Measurements from ENCODE around the gene NOC4L. TPM values are rescaled to one million over a fixed set of nuclear protein-coding genes. Genes with fewer than 3 reads are reported as not detected.

Gene NOC4L
- polyA plus RNA-seq, 1 donor (not counting 4 experiments of a cell fraction or from before 2014, with no cell fraction given): 3.7 TPM

DNA sequence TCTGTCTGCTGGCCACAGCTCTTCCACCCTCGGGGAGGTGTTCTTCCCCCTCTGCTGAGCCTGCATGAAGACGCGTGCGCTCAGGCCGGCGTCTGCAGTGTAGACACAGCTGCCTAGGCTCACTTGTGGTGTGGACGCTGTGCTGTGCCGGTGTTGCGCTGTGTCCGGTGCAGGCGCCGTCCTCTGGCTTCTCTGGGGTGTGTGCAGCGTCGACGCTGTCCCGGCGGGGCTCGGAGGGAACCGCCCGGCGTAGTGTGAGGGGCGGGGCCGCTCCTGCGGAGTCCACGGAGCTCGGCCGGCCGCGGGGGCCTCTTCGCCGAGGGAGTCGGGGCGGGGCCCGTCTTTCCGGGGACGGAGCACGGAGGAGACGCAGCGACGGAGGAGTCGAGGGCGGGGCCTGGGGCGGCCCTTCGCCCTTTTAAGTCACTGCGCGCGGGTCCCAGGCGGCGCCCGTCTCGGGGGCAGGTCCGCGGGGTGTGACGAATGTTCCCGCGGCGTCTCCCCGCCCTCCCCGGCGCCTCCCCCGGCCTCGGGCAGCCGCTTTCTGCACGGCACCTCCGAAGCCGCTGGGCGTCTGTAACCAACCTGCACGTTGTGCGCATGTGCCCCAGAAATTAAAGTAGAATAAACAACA, 45.2 kb downstream of the NOC4L start:
- peak overlapping the region; percentile 79 for H3K4me2 ChIP-seq (ENCODE audit: control insufficient read depth, extremely low read depth, insufficient read depth, low read depth, low read length)
- H3K9me1 ChIP-seq (ENCODE audit: control insufficient read depth, extremely low read depth, insufficient read depth, low read length): no peaks in the 10 kb centered on the region
- H2AFZ ChIP-seq (ENCODE audit: control insufficient read depth, low read length): peak overlapping the region; percentile 93
- dilution Hi-C loops (cut with MboI; ENCODE audit: extremely low pct_ligation_motif_present, low sequenced_read_pairs): no loop called here
- DNase-seq (ENCODE audit: low read depth, low spot score) (peak; percentile 52), FAIRE-seq (no peak)
- H3K4me1 ChIP-seq (ENCODE audit: control insufficient read depth, extremely low read depth, insufficient read depth, low read length): peaks cover 3% of the 10 kb centered on the region
- no peak overlapping the region for H3K27ac ChIP-seq (ENCODE audit: control insufficient read depth, insufficient read depth, low read length)
- H4K20me1 ChIP-seq (ENCODE audit: control insufficient read depth, extremely low read depth, insufficient read depth, low read length): no peaks in the 10 kb centered on the region
- no peaks in the 10 kb centered on the region for H3K36me3 ChIP-seq (ENCODE audit: control insufficient read depth in 2 of 2, extremely low read depth in 1 of 2, insufficient read depth in 2 of 2, low read length in 2 of 2)
- H3K9ac ChIP-seq (ENCODE audit: control insufficient read depth, extremely low read depth, insufficient read depth, low read length): peak overlapping the region; percentile 41
- H3K9me3 ChIP-seq (ENCODE audit: control insufficient read depth, low read depth, low read length): peaks cover 9% of the 10 kb centered on the region
- H3K79me2 ChIP-seq (ENCODE audit: control insufficient read depth, insufficient read depth, low read length): no peaks in the 10 kb centered on the region
- peaks cover 5% of the 10 kb centered on the region for H3K27me3 ChIP-seq (ENCODE audit: control insufficient read depth, extremely low read depth, insufficient read depth, low read length)
- TF ChIP-seq, protein P1, sequence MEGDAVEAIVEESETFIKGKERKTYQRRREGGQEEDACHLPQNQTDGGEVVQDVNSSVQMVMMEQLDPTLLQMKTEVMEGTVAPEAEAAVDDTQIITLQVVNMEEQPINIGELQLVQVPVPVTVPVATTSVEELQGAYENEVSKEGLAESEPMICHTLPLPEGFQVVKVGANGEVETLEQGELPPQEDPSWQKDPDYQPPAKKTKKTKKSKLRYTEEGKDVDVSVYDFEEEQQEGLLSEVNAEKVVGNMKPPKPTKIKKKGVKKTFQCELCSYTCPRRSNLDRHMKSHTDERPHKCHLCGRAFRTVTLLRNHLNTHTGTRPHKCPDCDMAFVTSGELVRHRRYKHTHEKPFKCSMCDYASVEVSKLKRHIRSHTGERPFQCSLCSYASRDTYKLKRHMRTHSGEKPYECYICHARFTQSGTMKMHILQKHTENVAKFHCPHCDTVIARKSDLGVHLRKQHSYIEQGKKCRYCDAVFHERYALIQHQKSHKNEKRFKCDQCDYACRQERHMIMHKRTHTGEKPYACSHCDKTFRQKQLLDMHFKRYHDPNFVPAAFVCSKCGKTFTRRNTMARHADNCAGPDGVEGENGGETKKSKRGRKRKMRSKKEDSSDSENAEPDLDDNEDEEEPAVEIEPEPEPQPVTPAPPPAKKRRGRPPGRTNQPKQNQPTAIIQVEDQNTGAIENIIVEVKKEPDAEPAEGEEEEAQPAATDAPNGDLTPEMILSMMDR (optimal IDR thresholded peaks at IDR 0.05 in 1 of 3, IDR thresholded peaks at IDR 0.05 in 1 of 3, conservative IDR thresholded peaks at IDR 0.05 in 1 of 3; ENCODE audit: extremely low read depth in 1 of 3, insufficient read depth in 2 of 3, low read length in 3 of 3): no peak
- no peak for TF ChIP-seq EZH2 (IDR thresholded peaks at IDR 0.05; ENCODE audit: low read length)
- H3K4me3 ChIP-seq (ENCODE audit: control insufficient read depth in 2 of 3, extremely low read depth in 1 of 3, insufficient read depth in 2 of 3, low read depth in 1 of 3, low read length in 3 of 3): peak overlapping the region; percentile 24 to 67 (median 57)

DNA sequence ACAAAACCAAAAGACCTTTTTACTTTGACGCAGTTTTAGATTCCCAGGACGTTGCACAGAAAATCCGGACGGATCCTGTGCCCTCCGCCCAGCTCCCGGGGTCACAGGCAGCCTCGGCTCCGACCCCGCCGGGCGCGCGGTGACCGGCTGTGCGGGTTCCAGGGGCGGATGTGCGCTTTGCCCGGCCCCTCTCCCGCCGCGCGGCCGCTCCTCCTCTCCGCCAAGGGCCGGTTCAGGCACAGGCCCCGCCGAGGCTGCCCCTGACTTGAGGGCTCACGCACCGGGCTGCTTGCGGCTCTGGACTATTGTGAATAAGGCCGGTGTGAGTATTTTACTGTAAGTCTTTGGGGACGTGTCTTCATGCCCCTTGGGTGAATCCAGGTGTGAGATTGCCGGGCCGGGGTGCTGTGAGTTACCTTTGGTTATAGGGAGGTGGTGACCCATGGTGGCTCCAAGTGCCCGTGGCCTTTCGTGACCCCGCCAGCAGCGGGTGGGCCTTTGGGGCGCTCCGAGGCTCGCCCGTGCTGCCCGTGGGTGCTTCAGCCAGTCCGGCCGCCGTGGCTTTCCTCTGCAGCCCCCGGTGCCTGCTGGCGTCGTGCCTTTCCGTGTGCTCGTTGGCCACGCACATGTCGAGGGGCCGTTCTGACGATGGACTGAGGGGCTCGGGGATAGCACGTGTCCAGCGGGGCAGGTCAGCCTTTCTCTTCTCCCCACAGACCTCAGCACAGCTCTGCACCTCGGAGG, 45.9 kb downstream of the NOC4L start:
- Histone ChIP-seq H3K4me1 (ENCODE audit: control insufficient read depth, extremely low read depth, insufficient read depth, low read length) (peaks cover 3% of the 10 kb centered on the region), H2AFZ (ENCODE audit: control insufficient read depth, low read length) (peak overlapping the region; percentile 24), H3K9me1 (ENCODE audit: control insufficient read depth, extremely low read depth, insufficient read depth, low read length) (no peaks in the 10 kb centered on the region), H3K9me3 (ENCODE audit: control insufficient read depth, low read depth, low read length) (peaks cover 9% of the 10 kb centered on the region), H3K27ac (ENCODE audit: control insufficient read depth, insufficient read depth, low read length) (no peak overlapping the region), H3K4me2 (ENCODE audit: control insufficient read depth, extremely low read depth, insufficient read depth, low read depth, low read length) (peak overlapping the region; percentile 79), H3K27me3 (ENCODE audit: control insufficient read depth, extremely low read depth, insufficient read depth, low read length) (peaks cover 5% of the 10 kb centered on the region), H3K36me3 (ENCODE audit: control insufficient read depth in 2 of 2, extremely low read depth in 1 of 2, insufficient read depth in 2 of 2, low read length in 2 of 2) (no peaks in the 10 kb centered on the region), H3K79me2 (ENCODE audit: control insufficient read depth, insufficient read depth, low read length) (no peaks in the 10 kb centered on the region), H3K4me3 (ENCODE audit: control insufficient read depth in 2 of 3, extremely low read depth in 1 of 3, insufficient read depth in 2 of 3, low read depth in 1 of 3, low read length in 3 of 3) (peak overlapping the region; percentile 24 to 57 (median 29)), H4K20me1 (ENCODE audit: control insufficient read depth, extremely low read depth, insufficient read depth, low read length) (no peaks in the 10 kb centered on the region), H3K9ac (ENCODE audit: control insufficient read depth, extremely low read depth, insufficient read depth, low read length) (peak overlapping the region; percentile 2)
- no peak for TF ChIP-seq EZH2 (IDR thresholded peaks at IDR 0.05; ENCODE audit: low read length)
- TF ChIP-seq, protein P1 (optimal IDR thresholded peaks at IDR 0.05 in 1 of 3, IDR thresholded peaks at IDR 0.05 in 1 of 3, conservative IDR thresholded peaks at IDR 0.05 in 1 of 3; ENCODE audit: extremely low read depth in 1 of 3, insufficient read depth in 2 of 3, low read length in 3 of 3): no peak
- DNase-seq (ENCODE audit: low read depth, low spot score): no peak
- FAIRE-seq: no peak
- dilution Hi-C loops (cut with MboI; ENCODE audit: extremely low pct_ligation_motif_present, low sequenced_read_pairs): no loop called here

Data from keratinocyte (primary cell).